Activated CD8-positive, alpha-beta T cell treated with anti-CD3 and anti-CD28 coated beads for 36 hours (primary cell): ENCODE results near the gene MTX3. TPM values are rescaled to one million over a fixed set of nuclear protein-coding genes. Genes with fewer than 3 reads are reported as not detected.

ENCODE experiments used
- ATAC-seq: fragments of 200-7000 bp; cut with Tn5 transposase; one replicate; pipeline ENCODE4 v1.10.0; 2021; ENCODE audit warnings: mild to moderate bottlenecking, moderate library complexity
- CTCF ChIA-PET: fragments of 350-600 bp; sonication (Branson Sonifier 250); formaldehyde crosslinking; loops from one replicate; lab custom pipeline; 2021; ENCODE audit warnings: antibody characterized with exemption; lab: Charles Lee
- POLR2A ChIA-PET: fragments of 350-600 bp; sonication (Branson Sonifier 250); formaldehyde crosslinking; loops from one replicate; lab custom pipeline; 2021; ENCODE audit warnings: antibody characterized with exemption; lab: Charles Lee
- DNase-seq: peaks from one replicate; pipeline ENCODE4 v3.0.0-alpha.2; 2020
- H3K27ac Mint-ChIP-seq: one replicate; pipeline ENCODE4 v1.8.0; 2021; ENCODE audit warnings: mild to moderate bottlenecking, mixed read lengths
- H3K27me3 Mint-ChIP-seq: one replicate; pipeline ENCODE4 v1.8.0; 2021; ENCODE audit warnings: mixed read lengths
- H3K36me3 Mint-ChIP-seq: one replicate; pipeline ENCODE4 v1.8.0; 2021; ENCODE audit warnings: low read depth, mixed read lengths
- H3K4me1 Mint-ChIP-seq: one replicate; pipeline ENCODE4 v1.8.0; 2021; ENCODE audit warnings: low read depth, mixed read lengths
- H3K4me3 Mint-ChIP-seq: one replicate; pipeline ENCODE4 v1.8.0; 2021; ENCODE audit warnings: mild to moderate bottlenecking, moderate library complexity, mixed read lengths
- H3K9me3 Mint-ChIP-seq: one replicate; pipeline ENCODE4 v1.8.0; 2021; ENCODE audit warnings: mixed read lengths
- intact Hi-C: fragments of 100-400 bp; cut with micrococcal nuclease; formaldehyde crosslinking; loops from one replicate; pipeline ENCODE4 v1.10.0; 2022
- total RNA-seq, 2 experiments: library from RNA; stranded (reverse); gene quantifications; one replicate each; pipeline ENCODE4 v1.2.3, GENCODE V29; 2021
- TF ChIP-seq, protein P1 (sequence below): fragments of 200-600 bp; IDR thresholded peaks from one replicate; pipeline ENCODE4 v1.8.0; 2022; ENCODE audit warnings: antibody characterized with exemption, mild to moderate bottlenecking

MTX3 gene, protein sequence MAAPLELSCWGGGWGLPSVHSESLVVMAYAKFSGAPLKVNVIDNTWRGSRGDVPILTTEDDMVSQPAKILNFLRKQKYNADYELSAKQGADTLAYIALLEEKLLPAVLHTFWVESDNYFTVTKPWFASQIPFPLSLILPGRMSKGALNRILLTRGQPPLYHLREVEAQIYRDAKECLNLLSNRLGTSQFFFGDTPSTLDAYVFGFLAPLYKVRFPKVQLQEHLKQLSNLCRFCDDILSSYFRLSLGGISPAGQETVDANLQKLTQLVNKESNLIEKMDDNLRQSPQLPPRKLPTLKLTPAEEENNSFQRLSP
- total RNA-seq = 10 to 100 TPM; 18.1 to 18.5 TPM

DNA sequence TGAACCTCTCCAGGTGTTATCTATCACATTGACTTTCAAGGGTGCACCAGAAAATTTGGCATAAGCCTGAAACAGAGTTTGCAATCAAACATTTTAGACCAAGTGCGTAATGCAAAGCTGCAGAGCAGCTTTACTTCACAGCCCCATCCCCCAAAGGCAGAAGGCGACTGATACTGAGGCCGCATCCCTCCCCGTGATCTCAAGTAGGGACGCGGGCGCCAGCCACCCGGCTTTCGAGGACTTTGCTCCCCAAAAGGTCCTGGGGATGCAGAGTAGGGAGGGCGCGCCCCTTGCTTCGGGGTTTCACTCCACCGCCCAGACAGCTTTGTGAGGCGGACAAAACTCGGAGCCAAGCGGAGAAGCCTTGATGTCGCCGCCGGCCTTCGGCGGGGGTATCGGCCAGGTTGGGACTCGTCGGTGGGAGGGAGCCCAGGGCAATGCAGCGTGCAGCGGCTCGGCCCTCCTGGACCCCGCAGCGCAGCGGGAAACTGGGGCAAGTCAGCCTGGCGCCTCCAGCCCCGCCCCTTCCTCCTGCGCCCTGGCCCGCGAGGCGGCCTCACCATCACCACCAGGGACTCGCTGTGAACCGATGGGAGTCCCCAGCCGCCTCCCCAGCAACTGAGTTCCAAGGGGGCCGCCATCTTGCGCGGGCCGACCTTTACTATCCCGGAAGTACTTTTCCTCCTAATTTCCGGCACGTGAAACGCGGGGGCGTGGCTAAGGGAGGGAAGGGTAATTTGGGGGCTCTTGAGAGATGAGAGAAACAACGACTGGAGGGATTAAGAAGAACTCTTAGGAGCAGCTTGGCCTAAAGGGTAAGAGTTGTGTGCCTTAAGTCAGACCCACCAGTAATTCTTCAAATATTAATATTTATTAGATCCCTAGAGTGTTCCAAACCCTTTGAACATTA is at the start of gene MTX3:
Gene MTX3 (minus strand): TSS at position 665 of the 910 bp plus-strand sequence. CDS start 24 bp downstream, at position 641.
- POLR2A ChIA-PET = interaction anchor here (0.6 to 1.7 kb wide), 13 partner anchors 9 to 1873 kb away, joined by 3 to 4 read pairs (median 3); no protein-coding TSS in a partner anchor
- Mint-ChIP-seq H3K4me1 (peaks cover 47% of the 10 kb centered on the region), H3K4me3 (peak within 1 kb of the TSS; percentile 97), H3K27me3 (no peaks in the 10 kb centered on the region), H3K27ac (peak within 1 kb of the TSS; percentile 99), H3K36me3 (peaks cover 44% of the 10 kb centered on the region), H3K9me3 (no peaks in the 10 kb centered on the region)
- DNase-seq = peak; percentile 96
- CTCF ChIA-PET = interaction anchor here (0.9 to 2.7 kb wide), 6 partner anchors 7 to 113 kb away, joined by 3 to 8 read pairs (median 3); no protein-coding TSS in a partner anchor
- intact Hi-C loops = no loop called here
- ATAC-seq = peak; percentile 87
- TF ChIP-seq, protein P1, sequence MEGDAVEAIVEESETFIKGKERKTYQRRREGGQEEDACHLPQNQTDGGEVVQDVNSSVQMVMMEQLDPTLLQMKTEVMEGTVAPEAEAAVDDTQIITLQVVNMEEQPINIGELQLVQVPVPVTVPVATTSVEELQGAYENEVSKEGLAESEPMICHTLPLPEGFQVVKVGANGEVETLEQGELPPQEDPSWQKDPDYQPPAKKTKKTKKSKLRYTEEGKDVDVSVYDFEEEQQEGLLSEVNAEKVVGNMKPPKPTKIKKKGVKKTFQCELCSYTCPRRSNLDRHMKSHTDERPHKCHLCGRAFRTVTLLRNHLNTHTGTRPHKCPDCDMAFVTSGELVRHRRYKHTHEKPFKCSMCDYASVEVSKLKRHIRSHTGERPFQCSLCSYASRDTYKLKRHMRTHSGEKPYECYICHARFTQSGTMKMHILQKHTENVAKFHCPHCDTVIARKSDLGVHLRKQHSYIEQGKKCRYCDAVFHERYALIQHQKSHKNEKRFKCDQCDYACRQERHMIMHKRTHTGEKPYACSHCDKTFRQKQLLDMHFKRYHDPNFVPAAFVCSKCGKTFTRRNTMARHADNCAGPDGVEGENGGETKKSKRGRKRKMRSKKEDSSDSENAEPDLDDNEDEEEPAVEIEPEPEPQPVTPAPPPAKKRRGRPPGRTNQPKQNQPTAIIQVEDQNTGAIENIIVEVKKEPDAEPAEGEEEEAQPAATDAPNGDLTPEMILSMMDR = no peak

DNA sequence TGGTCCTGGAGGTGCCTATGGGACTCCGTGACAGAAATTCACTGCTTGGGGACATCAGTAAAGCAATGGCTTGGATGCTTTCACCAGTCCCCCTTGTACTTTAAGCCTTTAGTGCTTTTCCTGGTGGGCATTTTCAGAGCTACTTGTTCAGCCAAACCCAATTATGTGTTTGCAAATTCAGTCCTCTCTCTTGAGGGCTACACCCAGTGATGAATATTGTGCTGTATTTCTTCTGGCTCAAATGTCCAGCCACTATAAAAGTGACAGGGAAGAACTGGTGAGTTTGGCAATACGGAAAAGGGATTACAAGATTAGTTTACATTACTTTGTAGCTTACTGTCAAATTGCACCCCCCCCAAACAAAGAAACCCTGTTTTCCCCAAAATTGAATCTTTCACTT is 48.6 kb upstream of the MTX3 start:
- POLR2A ChIA-PET = no interaction called here
- DNase-seq (no peak), ATAC-seq (no peak)
- peaks cover 19% of the 10 kb centered on the region for H3K4me1 Mint-ChIP-seq
- H3K27ac Mint-ChIP-seq = no peak overlapping the region
- intact Hi-C loops = no loop called here
- H3K36me3 Mint-ChIP-seq = no peaks in the 10 kb centered on the region
- peaks cover 37% of the 10 kb centered on the region for H3K27me3 Mint-ChIP-seq
- TF ChIP-seq, protein P1 = no peak
- no peaks in the 10 kb centered on the region for H3K9me3 Mint-ChIP-seq
- no peak overlapping the region for H3K4me3 Mint-ChIP-seq
- CTCF ChIA-PET = interaction anchor here (1.2 kb wide), 1 partner anchor 20 kb away, joined by 3 read pairs; no protein-coding TSS in a partner anchor

DNA sequence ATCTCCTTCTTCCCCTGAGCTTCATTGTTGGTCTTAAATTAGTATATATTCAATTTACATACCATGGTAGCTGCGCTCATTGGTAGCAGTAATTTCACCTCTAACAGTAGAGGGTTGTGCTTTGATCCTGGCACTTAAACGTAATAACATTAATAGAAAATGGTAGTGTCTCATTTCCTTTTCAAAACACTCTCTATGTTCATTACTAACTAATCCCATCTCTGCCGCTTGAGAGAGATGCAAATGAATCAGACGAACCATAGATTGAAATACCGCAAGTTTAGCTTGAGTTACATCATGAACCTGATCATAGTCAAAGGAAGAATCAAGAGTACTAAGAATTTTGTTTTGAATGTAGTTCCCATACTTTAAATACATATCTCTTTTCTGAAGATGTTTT is 46.3 kb upstream of the MTX3 start:
- TF ChIP-seq, protein P1 = no peak
- DNase-seq (no peak), ATAC-seq (peak; percentile 49)
- Mint-ChIP-seq H3K4me3 (no peak overlapping the region), H3K4me1 (peaks cover 27% of the 10 kb centered on the region), H3K9me3 (no peaks in the 10 kb centered on the region), H3K36me3 (no peaks in the 10 kb centered on the region), H3K27ac (no peak overlapping the region), H3K27me3 (peaks cover 43% of the 10 kb centered on the region)
- ChIA-PET CTCF (interaction anchor here (1.8 kb wide), 1 partner anchor 53 kb away, joined by 4 read pairs; no protein-coding TSS in a partner anchor), POLR2A (interaction anchor here (0.6 kb wide), 1 partner anchor 141 kb away, joined by 3 read pairs; no protein-coding TSS in a partner anchor)
- intact Hi-C loops = no loop called here

DNA sequence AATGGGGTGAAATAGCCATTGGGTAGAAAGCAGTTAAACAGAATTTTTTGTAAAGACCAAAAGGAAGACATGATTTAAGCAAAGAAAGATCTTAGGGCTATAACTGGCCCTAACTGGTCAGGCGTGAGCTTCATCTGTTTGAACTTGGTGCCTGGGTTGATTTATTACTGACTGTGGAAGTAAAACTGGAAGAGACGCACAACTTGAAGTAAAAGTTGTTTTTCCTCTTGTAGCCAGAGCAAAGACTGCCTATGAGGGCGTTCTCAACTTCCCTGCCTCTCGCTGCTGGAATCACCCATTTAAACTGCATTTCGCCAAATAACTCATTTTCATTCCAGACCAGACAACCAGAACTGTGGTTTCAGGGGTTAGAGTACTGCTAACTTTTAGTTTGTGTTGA is 45.6 kb upstream of the MTX3 start:
- no peaks in the 10 kb centered on the region for H3K9me3 Mint-ChIP-seq
- intact Hi-C loops = no loop called here
- no peak overlapping the region for H3K27ac Mint-ChIP-seq
- ATAC-seq = no peak
- DNase-seq = no peak
- ChIA-PET CTCF (no interaction called here), POLR2A (interaction anchor here (0.6 kb wide), 1 partner anchor 140 kb away, joined by 3 read pairs; no protein-coding TSS in a partner anchor)
- H3K4me1 Mint-ChIP-seq = peaks cover 27% of the 10 kb centered on the region
- TF ChIP-seq, protein P1 = no peak
- no peak overlapping the region for H3K4me3 Mint-ChIP-seq
- H3K27me3 Mint-ChIP-seq = peaks cover 46% of the 10 kb centered on the region
- no peaks in the 10 kb centered on the region for H3K36me3 Mint-ChIP-seq
